Ovary (tissue), 9 donors: ENCODE data around the gene SPARC. TPM values are rescaled to one million over a fixed set of nuclear protein-coding genes. Genes with fewer than 3 reads are reported as not detected.

ENCODE experiments used
- DNase-seq, 5 donors: peaks; one replicate each; pipeline ENCODE4 v3.0.0-alpha.2; 2019 to 2020
- H3K27ac ChIP-seq, 2 donors: fragments of 200-600 bp; one replicate each; pipeline versions ENCODE4 v1.5.1 to v1.8.0; 2019 to 2022
- H3K27me3 ChIP-seq: fragments of 200-600 bp; one replicate; pipeline ENCODE4 v1.8.0; 2022
- H3K36me3 ChIP-seq: fragments of 200-600 bp; sonication (generic); one replicate; pipeline ENCODE4 v1.5.1; 2019
- H3K4me1 ChIP-seq: one replicate; pipeline ENCODE4 v1.8.1; 2013; ENCODE audit warnings: mild to moderate bottlenecking, moderate library complexity; ENCODE audit not compliant: insufficient read depth
- H3K4me3 ChIP-seq: fragments of 200-600 bp; sonication (generic); one replicate; pipeline ENCODE4 v1.5.1; 2017
- H3K9me3 ChIP-seq, 2 donors: fragments of 200-600 bp in 1 of 2; sonication (generic) in 1 of 2; one replicate each; pipeline versions ENCODE4 v1.5.1 to v1.8.1; 2013 to 2019; ENCODE audit warnings: mild to moderate bottlenecking in 1 of 2, moderate library complexity in 1 of 2
- CTCF ChIP-seq, 3 donors: fragments of 450-650 bp in 2 of 3; fragments of 200-600 bp in 1 of 3; IDR thresholded peaks; one replicate each; pipeline versions ENCODE4 v1.5.1 to v1.8.0; 2016 to 2022; ENCODE audit warnings: antibody characterized with exemption in 3 of 3, mild to moderate bottlenecking in 1 of 3
- EP300 ChIP-seq: sonication (generic); formaldehyde crosslinking; IDR thresholded peaks from one replicate; pipeline ENCODE4 v1.6.1; 2017; ENCODE audit warnings: antibody characterized with exemption
- POLR2A ChIP-seq: fragments of 450-650 bp; IDR thresholded peaks from one replicate; pipeline ENCODE4 v1.6.1; 2017; ENCODE audit warnings: antibody characterized with exemption, mild to moderate bottlenecking, moderate library complexity
- WGBS, 3 donors: extraction: QIAGEN DNeasy Blood & Tissue Kit in 1 of 3; methylation state at CpG; one replicate each; pipeline versions ENCODE4 v1.1.5 to v1.1.7; 2013 to 2017; 5-methylcytosine and 5-hydroxymethylcytosine counted together
- intact Hi-C, 4 donors: fragments of 100-400 bp; cut with DNase I; formaldehyde crosslinking; loops; one replicate each; pipeline versions ENCODE4 v1.11.0 to v1.15.1; 2022 to 2023
- polyA plus RNA-seq, 2 donors: library from polyadenylated mRNA; stranded (reverse); fragments of 200-250 nt in 1 of 2; fragments of 350-450 nt in 1 of 2; fragmentation: Illumina TruSeq in 1 of 2; extraction: RNeasy Lipid Tissue Mini Kit (QIAGEN cat#74804) in 1 of 2; gene quantifications; one replicate each; pipeline ENCODE4 v1.2.3, GENCODE V29; 2013 to 2014
- total RNA-seq, 7 donors: library from RNA; depleted of rRNA in 2 of 7; stranded (reverse); fragments of >200 nt in 2 of 7; fragmentation: NEBNext Ultra II Directional in 3 of 7; extraction: Animal tissue kit (Norgen Biotek cat#: 25700) in 3 of 7; gene quantifications; one replicate each; pipeline versions ENCODE4 v1.1.0 to v1.2.4, GENCODE V29; 2016 to 2023
- donor health status: DM: no; HTN: no; CAD: no; lungs with moderate emphysema.
- donor health status: DM: no; HTN: no; CAD: no.
- donor health status: Bipolar disorder and iron deficiency.
- donor health status: DM: yes; HTN: yes; CAD: no.
- donor health status: DM: no; HTN: no; CAD: no.
- donor health status: DM: yes; HTN: yes; CAD: no.

The SPARC gene
- total and polyA plus RNA-seq, 9 donors, result 220 to 2,564 (median 924) TPM

GRCh38 chr5:151648089-151648488 lies 38.6 kb downstream of the SPARC start:
- WGBS, 3 donors, result 93 to 98% (median 97%) methylated on average over 2 of the region's 2 CpGs
- intact Hi-C loops, result loop anchor here in 1 of 4 donors (5.0 kb wide), 1 partner anchor 206 kb away; no protein-coding TSS in a partner anchor
- TF ChIP-seq CTCF (IDR thresholded peaks at IDR 0.05) (no peak), POLR2A (no peak), EP300 (no peak)

GRCh38 chr5:151647320-151647861 lies 39.3 kb downstream of the SPARC start:
- no peaks in the 10 kb centered on the region for H3K27me3 ChIP-seq
- intact Hi-C loops, result loop anchor here in 1 of 4 donors (5.0 kb wide), 1 partner anchor 205 kb away; no protein-coding TSS in a partner anchor
- H3K4me1 ChIP-seq, result no peaks in the 10 kb centered on the region
- H3K4me3 ChIP-seq, result no peak overlapping the region
- H3K27ac ChIP-seq, result no peak overlapping the region
- DNase-seq, result no peak
- no peaks in the 10 kb centered on the region for H3K36me3 ChIP-seq
- TF ChIP-seq CTCF (IDR thresholded peaks at IDR 0.05) (no peak), POLR2A (no peak), EP300 (no peak)
- WGBS, 3 donors, result 91 to 94% (median 92%) methylated on average over 5 of the region's 5 CpGs
- no peaks in the 10 kb centered on the region for H3K9me3 ChIP-seq

More at GRCh38 chr5:151648089-151648488, 38.6 kb downstream of the SPARC start:
- Histone ChIP-seq H3K27ac (no peak overlapping the region), H3K27me3 (no peaks in the 10 kb centered on the region), H3K4me3 (no peak overlapping the region), H3K4me1 (no peaks in the 10 kb centered on the region), H3K9me3 (no peaks in the 10 kb centered on the region), H3K36me3 (no peaks in the 10 kb centered on the region)
- no peak for DNase-seq

GRCh38 chr5:151646334-151646733 lies 40.4 kb downstream of the SPARC start:
- no peak overlapping the region for H3K27ac ChIP-seq
- no peak for DNase-seq
- H3K9me3 ChIP-seq, result no peaks in the 10 kb centered on the region
- no peaks in the 10 kb centered on the region for H3K27me3 ChIP-seq
- TF ChIP-seq POLR2A, result no peak
- TF ChIP-seq CTCF (IDR thresholded peaks at IDR 0.05), result no peak
- TF ChIP-seq EP300, result no peak
- WGBS, 3 donors, result 89 to 93% (median 92%) methylated on average over 5 of the region's 5 CpGs
- intact Hi-C loops, result loop anchor here in 1 of 4 donors (5.0 kb wide), 1 partner anchor 204 kb away; no protein-coding TSS in a partner anchor
- H3K4me3 ChIP-seq, result no peak overlapping the region
- no peaks in the 10 kb centered on the region for H3K4me1 ChIP-seq
- no peaks in the 10 kb centered on the region for H3K36me3 ChIP-seq

- Histone ChIP-seq H3K4me1 (no peaks in the 10 kb centered on the region), H3K27ac (no peak overlapping the region), H3K9me3 (no peaks in the 10 kb centered on the region), H3K4me3 (no peak overlapping the region), H3K27me3 (no peaks in the 10 kb centered on the region), H3K36me3 (no peaks in the 10 kb centered on the region)
- no peak for DNase-seq
- intact Hi-C loops, result no loop called here
- WGBS, 3 donors, result 81 to 94% (median 90%) methylated on average over 6 of the region's 6 CpGs
- TF ChIP-seq POLR2A (no peak), EP300 (no peak), CTCF (IDR thresholded peaks at IDR 0.05) (no peak)
Observed at GRCh38 chr5:151643388-151643787, 43.3 kb downstream of the SPARC start.
